H9 (cell line): ENCODE results near the gene OTOS. TPM values are rescaled to one million over a fixed set of nuclear protein-coding genes. Genes with fewer than 3 reads are reported as not detected.
A peak's percentile ranks its signal among the peaks of the same experiment; 100 is the strongest.

Experiments used
- DNase-seq: peaks from one replicate; pipeline ENCODE4 v3.0.0-alpha.2; 2017
- H2AFZ ChIP-seq: one replicate; pipeline ENCODE4 v1.6.1; 2013; ENCODE audit warnings: mild to moderate bottlenecking, low read length, control low read depth, moderate library complexity
- H2AK5ac ChIP-seq: 2 replicates; pipeline ENCODE4 v1.6.1; 2013; ENCODE audit warnings: low read length, control low read depth, mixed read lengths; ENCODE audit not compliant: insufficient read length
- H2BK120ac ChIP-seq: one replicate; pipeline ENCODE4 v1.6.1; 2013; ENCODE audit warnings: low read depth, mild to moderate bottlenecking, low read length, control low read depth, inconsistent platforms; ENCODE audit not compliant: poor library complexity, severe bottlenecking
- H2BK12ac ChIP-seq: 2 replicates; pipeline ENCODE4 v1.6.1; 2013; ENCODE audit warnings: low read length, control low read depth, mixed read lengths, low read depth; ENCODE audit not compliant: insufficient read length
- H2BK15ac ChIP-seq: 2 replicates; pipeline ENCODE4 v1.6.1; 2013; ENCODE audit warnings: low read depth, low read length, control low read depth
- H2BK20ac ChIP-seq: one replicate; pipeline ENCODE4 v1.6.1; 2013; ENCODE audit warnings: low read depth, mild to moderate bottlenecking, low read length, control low read depth, inconsistent platforms; ENCODE audit not compliant: poor library complexity, severe bottlenecking
- H2BK5ac ChIP-seq: 2 replicates; pipeline ENCODE4 v1.6.1; 2013; ENCODE audit warnings: low read length, control low read depth, mixed read lengths; ENCODE audit not compliant: insufficient read length
- H3K14ac ChIP-seq: 2 replicates; pipeline ENCODE4 v1.6.1; 2013; ENCODE audit warnings: low read length, control low read depth; ENCODE audit not compliant: insufficient read depth
- H3K18ac ChIP-seq: 2 replicates; pipeline ENCODE4 v1.6.1; 2013; ENCODE audit warnings: low read depth, mild to moderate bottlenecking, mixed read lengths, low read length, control low read depth; ENCODE audit not compliant: insufficient read length
- H3K23ac ChIP-seq: 2 replicates; pipeline ENCODE4 v1.6.1; 2013; ENCODE audit warnings: low read length, control low read depth, mixed read lengths, low read depth; ENCODE audit not compliant: insufficient read length
- H3K23me2 ChIP-seq: 2 replicates; pipeline ENCODE4 v1.6.1; 2013; ENCODE audit warnings: low read depth, mild to moderate bottlenecking, mixed read lengths, low read length, control low read depth; ENCODE audit not compliant: insufficient read length, poor library complexity, severe bottlenecking
- H3K27ac ChIP-seq: 2 replicates; pipeline ENCODE4 v1.5.1; 2013; ENCODE audit warnings: low read length, control low read depth, mixed read lengths, low read depth; ENCODE audit not compliant: insufficient read length
- H3K27me3 ChIP-seq: 2 replicates; pipeline ENCODE4 v1.6.1; 2013; ENCODE audit warnings: low read length, control low read depth, inconsistent platforms; ENCODE audit not compliant: insufficient read depth
- H3K4ac ChIP-seq: 2 replicates; pipeline ENCODE4 v1.6.1; 2013; ENCODE audit warnings: low read depth, mild to moderate bottlenecking, control low read depth, inconsistent platforms, low read length, moderate library complexity
- H3K4me1 ChIP-seq: 2 replicates; pipeline ENCODE4 v1.6.1; 2013; ENCODE audit warnings: low read length, control low read depth, inconsistent platforms; ENCODE audit not compliant: insufficient read depth
- H3K4me2 ChIP-seq: 2 replicates; pipeline ENCODE4 v1.6.1; 2013; ENCODE audit warnings: low read length, control low read depth, mixed read lengths; ENCODE audit not compliant: insufficient read length, insufficient read depth
- H3K56ac ChIP-seq: 2 replicates; pipeline ENCODE4 v1.6.1; 2013; ENCODE audit warnings: low read depth, mild to moderate bottlenecking, mixed read lengths, low read length, control low read depth; ENCODE audit not compliant: insufficient read length
- H3K79me1 ChIP-seq: 2 replicates; pipeline ENCODE4 v1.6.1; 2013; ENCODE audit warnings: low read depth, mild to moderate bottlenecking, moderate library complexity, low read length, control low read depth, inconsistent platforms; ENCODE audit not compliant: insufficient read depth, poor library complexity, severe bottlenecking
- H3K79me2 ChIP-seq: 2 replicates; pipeline ENCODE4 v1.6.1; 2013; ENCODE audit warnings: low read length, control low read depth, inconsistent platforms; ENCODE audit not compliant: insufficient read depth
- H3K9ac ChIP-seq: 2 replicates; pipeline ENCODE4 v1.6.1; 2013; ENCODE audit warnings: low read length, control low read depth, mixed read lengths; ENCODE audit not compliant: insufficient read length; ENCODE audit errors: extremely low read depth
- H3K9me3 ChIP-seq: one replicate; pipeline ENCODE4 v1.6.1; 2013; ENCODE audit warnings: low read depth, low read length, inconsistent platforms; ENCODE audit not compliant: control insufficient read depth
- H3T11ph ChIP-seq: one replicate; pipeline ENCODE4 v1.6.1; 2013; ENCODE audit warnings: mild to moderate bottlenecking, low read length, control low read depth, inconsistent platforms
- H4K20me1 ChIP-seq: one replicate; pipeline ENCODE4 v1.6.1; 2013; ENCODE audit not compliant: control insufficient read depth, insufficient read length, insufficient read depth
- H4K5ac ChIP-seq: 2 replicates; pipeline ENCODE4 v1.6.1; 2013; ENCODE audit warnings: low read depth, mild to moderate bottlenecking, mixed read lengths, low read length, control low read depth; ENCODE audit not compliant: insufficient read length
- H4K8ac ChIP-seq: replicated peaks from 2 replicates; pipeline ENCODE4 v1.6.1; 2013; ENCODE audit warnings: low read length, control low read depth, mixed read lengths, low read depth; ENCODE audit not compliant: insufficient read length
- H4K91ac ChIP-seq: 2 replicates; pipeline ENCODE4 v1.6.1; 2013; ENCODE audit warnings: low read depth, mild to moderate bottlenecking, moderate library complexity, mixed read lengths, low read length, control low read depth; ENCODE audit not compliant: insufficient read length
- H3K27ac Mint-ChIP-seq, 3 experiments: 2 replicates in 2 of 3; 3 replicates in 1 of 3; pipeline ENCODE4 v1.8.0; 2020 to 2021; ENCODE audit warnings: mixed read lengths in 3 of 3, mild to moderate bottlenecking in 1 of 3, moderate library complexity in 1 of 3
- H3K27me3 Mint-ChIP-seq: 2 replicates; pipeline ENCODE4 v1.8.0; 2021; ENCODE audit warnings: low read depth, mild to moderate bottlenecking, moderate library complexity, mixed read lengths
- H3K36me3 Mint-ChIP-seq, 3 experiments: 2 replicates in 2 of 3; 3 replicates in 1 of 3; pipeline ENCODE4 v1.8.0; 2020 to 2021; ENCODE audit warnings: low read depth in 3 of 3, mixed read lengths in 3 of 3; ENCODE audit not compliant: insufficient read depth in 1 of 3
- H3K4me1 Mint-ChIP-seq, 2 experiments: 2 replicates each; pipeline ENCODE4 v1.8.0; 2020; ENCODE audit warnings: mixed read lengths in 2 of 2
- H3K4me3 Mint-ChIP-seq, 2 experiments: 2 replicates in 1 of 2; 3 replicates in 1 of 2; pipeline ENCODE4 v1.8.0; 2020 to 2021; ENCODE audit warnings: mild to moderate bottlenecking in 2 of 2, mixed read lengths in 2 of 2, moderate library complexity in 1 of 2
- H3K9me3 Mint-ChIP-seq, 2 experiments: 2 replicates in 1 of 2; 3 replicates in 1 of 2; pipeline ENCODE4 v1.8.0; 2020; ENCODE audit warnings: mild to moderate bottlenecking in 2 of 2, mixed read lengths in 2 of 2, moderate library complexity in 1 of 2
- WGBS: extraction: QIAGEN DNeasy Blood & Tissue Kit; methylation state at CpG from one replicate; pipeline ENCODE4 v1.1.7; 2013; ENCODE audit warnings: missing lambda C conversion rate, low lambda C conversion rate, mixed read lengths; ENCODE audit not compliant: insufficient read length; ENCODE audit errors: extremely low coverage; 5-methylcytosine and 5-hydroxymethylcytosine counted together
- total RNA-seq: library from RNA; stranded (reverse); gene quantifications from 2 replicates; pipeline ENCODE4 v1.2.1, GENCODE V29; 2021
- TF ChIP-seq, protein P1 (sequence below): fragments of 200-600 bp; sonication (generic); conservative IDR thresholded peaks from 3 replicates; pipeline ENCODE4 v1.8.0; 2021; ENCODE audit warnings: antibody characterized with exemption, mild to moderate bottlenecking

Gene OTOS
- total RNA-seq, 1 experiment from 2014 or later = not detected

DNA sequence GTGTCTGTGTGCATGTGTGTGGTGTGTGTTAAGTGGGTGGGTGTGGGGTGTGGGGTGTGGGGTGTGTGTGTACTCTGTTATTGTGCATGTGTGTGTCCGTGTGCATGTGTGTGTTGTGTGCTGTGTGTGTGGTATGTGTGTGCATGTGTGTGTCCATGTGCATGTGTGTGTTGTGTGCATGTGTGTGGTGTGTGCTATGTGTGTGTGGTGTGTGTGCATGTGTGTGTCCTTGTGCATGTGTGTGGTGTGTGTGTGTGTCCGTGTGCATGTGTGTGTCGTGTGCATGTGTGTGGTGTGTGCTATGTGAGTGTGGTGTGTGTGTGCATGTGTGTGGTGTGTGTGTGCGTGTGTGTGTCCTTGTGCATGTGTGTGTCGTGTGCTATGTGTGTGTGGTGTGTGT is 6.9 kb upstream of the OTOS start:
- Histone ChIP-seq H3K23me2 (no peaks in the 10 kb centered on the region), H3K9me3 (no peaks in the 10 kb centered on the region), H3K4ac (no peak overlapping the region), H4K8ac (no peak overlapping the region), H3K27ac (no peak overlapping the region), H3K14ac (no peak overlapping the region), H2BK5ac (no peak overlapping the region), H4K5ac (no peak overlapping the region), H3K27me3 (no peaks in the 10 kb centered on the region), H4K20me1 (no peaks in the 10 kb centered on the region), H3K23ac (no peak overlapping the region), H2BK120ac (no peak overlapping the region), H3K56ac (no peak overlapping the region), H2BK12ac (no peak overlapping the region), H3K4me2 (no peak overlapping the region), H2BK15ac (no peak overlapping the region), H3K4me1 (no peaks in the 10 kb centered on the region), H3K9ac (no peak overlapping the region), H2BK20ac (no peak overlapping the region), H4K91ac (no peak overlapping the region), H3T11ph (no peak overlapping the region), H2AK5ac (no peak overlapping the region), H3K79me2 (no peaks in the 10 kb centered on the region), H2AFZ (no peak overlapping the region), H3K79me1 (no peaks in the 10 kb centered on the region), H3K18ac (no peak overlapping the region)
- Mint-ChIP-seq H3K27ac (peak overlapping the region in 2 of 3 experiments; percentile 2 to 11; a peak in 2 of 7 replicates), H3K9me3 (peaks cover 8 to 11% of the 10 kb centered on the region in 2 experiments; a peak in 4 of 5 replicates), H3K4me3 (peak overlapping the region in 1 of 2 experiments; percentile 53; a peak in 2 of 5 replicates), H3K27me3 (peaks cover 21% of the 10 kb centered on the region), H3K4me1 (no peaks in the 10 kb centered on the region; a peak in 2 of 4 replicates), H3K36me3 (peaks cover 0 to 4% (median 0%) of the 10 kb centered on the region in 3 experiments; a peak in 2 of 7 replicates)
- no peak for DNase-seq
- no CpG with 5 or more reads among the region's 5 CpGs for WGBS
- TF ChIP-seq, protein P1, sequence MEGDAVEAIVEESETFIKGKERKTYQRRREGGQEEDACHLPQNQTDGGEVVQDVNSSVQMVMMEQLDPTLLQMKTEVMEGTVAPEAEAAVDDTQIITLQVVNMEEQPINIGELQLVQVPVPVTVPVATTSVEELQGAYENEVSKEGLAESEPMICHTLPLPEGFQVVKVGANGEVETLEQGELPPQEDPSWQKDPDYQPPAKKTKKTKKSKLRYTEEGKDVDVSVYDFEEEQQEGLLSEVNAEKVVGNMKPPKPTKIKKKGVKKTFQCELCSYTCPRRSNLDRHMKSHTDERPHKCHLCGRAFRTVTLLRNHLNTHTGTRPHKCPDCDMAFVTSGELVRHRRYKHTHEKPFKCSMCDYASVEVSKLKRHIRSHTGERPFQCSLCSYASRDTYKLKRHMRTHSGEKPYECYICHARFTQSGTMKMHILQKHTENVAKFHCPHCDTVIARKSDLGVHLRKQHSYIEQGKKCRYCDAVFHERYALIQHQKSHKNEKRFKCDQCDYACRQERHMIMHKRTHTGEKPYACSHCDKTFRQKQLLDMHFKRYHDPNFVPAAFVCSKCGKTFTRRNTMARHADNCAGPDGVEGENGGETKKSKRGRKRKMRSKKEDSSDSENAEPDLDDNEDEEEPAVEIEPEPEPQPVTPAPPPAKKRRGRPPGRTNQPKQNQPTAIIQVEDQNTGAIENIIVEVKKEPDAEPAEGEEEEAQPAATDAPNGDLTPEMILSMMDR = no peak
